Measurements from ENCODE around the gene IMP3. TPM values are rescaled to one million over a fixed set of nuclear protein-coding genes. Genes with fewer than 3 reads are reported as not detected.

IMP3 gene
- total and polyA plus RNA-seq, 2 donors (not counting 3 experiments of a cell fraction or from before 2014, with no cell fraction given) = 41.3 to 64.0 TPM

DNA sequence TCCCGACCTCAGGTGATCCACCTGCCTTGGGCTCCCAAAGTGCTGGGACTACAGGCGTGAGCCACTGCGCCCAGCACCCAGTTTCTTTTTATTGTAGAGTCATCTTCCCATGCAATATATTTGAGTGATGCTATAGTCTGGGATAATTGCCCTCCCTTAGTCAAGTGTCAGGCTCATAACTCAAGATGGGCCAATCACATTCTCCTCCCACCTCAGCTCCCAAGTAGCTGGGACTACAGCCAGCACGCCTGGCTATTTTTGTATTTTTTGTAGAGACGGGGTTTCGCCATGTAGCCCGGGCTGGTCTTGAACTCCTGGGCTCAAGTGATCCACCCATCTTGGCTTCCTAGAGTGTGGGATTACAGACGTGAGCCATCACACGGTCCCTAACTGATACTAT lies 45.7 kb downstream of the IMP3 start:
- dilution Hi-C loops (cut with MboI; ENCODE audit: extremely low pct_ligation_motif_present, low sequenced_read_pairs) = loop anchor here (25.0 kb wide), 1 partner anchor 132 kb away; the partner anchor contains the start of gene SIN3A
- ChIA-PET POLR2A (no interaction called here), CTCF (interaction anchor here (0.8 kb wide), 1 partner anchor 26 kb away, joined by 3 read pairs; no protein-coding TSS in a partner anchor)
- no peak overlapping the region for H2AFZ ChIP-seq (ENCODE audit: low read depth, low read length)
- TF ChIP-seq GATA2 (IDR thresholded peaks at IDR 0.05; ENCODE audit: insufficient read depth, insufficient read length, low read depth, low read length) = no peak
- no peak for TF ChIP-seq MYC (IDR thresholded peaks at IDR 0.05; ENCODE audit: low read depth, low read length)
- no peak for TF ChIP-seq MAX (IDR thresholded peaks at IDR 0.05; ENCODE audit: insufficient read depth, insufficient read length)
- no peak for TF ChIP-seq JUN (IDR thresholded peaks at IDR 0.05; ENCODE audit: borderline replicate concordance, insufficient read depth, insufficient read length, low read depth)
- no peak for TF ChIP-seq CTCF (IDR thresholded peaks at IDR 0.05; ENCODE audit: extremely low read depth in 1 of 2, insufficient read depth in 1 of 2, low read depth in 1 of 2, low read length in 2 of 2)
- no peak for TF ChIP-seq FOS (IDR thresholded peaks at IDR 0.05; ENCODE audit: borderline replicate concordance, insufficient read depth, low read length)
- no peak for TF ChIP-seq EZH2 (IDR thresholded peaks at IDR 0.05; ENCODE audit: borderline replicate concordance, low read depth, low read length, severe bottlenecking)
- no peak for TF ChIP-seq POLR2AphosphoS5 (IDR thresholded peaks at IDR 0.05; ENCODE audit: insufficient read depth, low read depth, low read length)
- no peak overlapping the region for H3K4me2 ChIP-seq (ENCODE audit: insufficient read depth, low read length)
- H3K27ac ChIP-seq (ENCODE audit: insufficient read depth, low read depth, low read length) = no peak overlapping the region
- H3K36me3 ChIP-seq (ENCODE audit: control insufficient read depth in 2 of 2, extremely low read depth in 1 of 2, insufficient read depth in 2 of 2, low read length in 2 of 2) = peaks cover 2% of the 10 kb centered on the region in 2 experiments
- no peak overlapping the region for H3K9ac ChIP-seq (replicated peaks; ENCODE audit: extremely low read depth, insufficient read depth, low read length)
- no peaks in the 10 kb centered on the region for H4K20me1 ChIP-seq (replicated peaks; ENCODE audit: control insufficient read depth, extremely low read depth, insufficient read depth, low read length)
- no peak for DNase-seq (ENCODE audit: low read depth, low spot score)
- H3K9me1 ChIP-seq (replicated peaks; ENCODE audit: control insufficient read depth, extremely low read depth, insufficient read depth, low read length) = no peaks in the 10 kb centered on the region
- H3K4me3 ChIP-seq (replicated peaks in 1 of 3; ENCODE audit: insufficient read depth in 1 of 3, low read depth in 1 of 3, low read length in 3 of 3) = no peak overlapping the region
- H3K4me1 ChIP-seq (ENCODE audit: control insufficient read depth, extremely low read depth, insufficient read depth, low read length) = peaks cover 9% of the 10 kb centered on the region
- no TSS peak for BruUV-seq (replicated peaks)
- no peak for FAIRE-seq
- H3K27me3 ChIP-seq (ENCODE audit: control insufficient read depth in 2 of 2, insufficient read depth in 2 of 2, low read length in 2 of 2) = no peaks in the 10 kb centered on the region
- no peaks in the 10 kb centered on the region for H3K9me3 ChIP-seq (replicated peaks; ENCODE audit: control insufficient read depth, insufficient read depth, low read length)
- intact Hi-C loops (cut with micrococcal nuclease) = no loop called here
- no peaks in the 10 kb centered on the region for H3K79me2 ChIP-seq (ENCODE audit: control insufficient read depth, insufficient read depth, low read length)

Measured in endothelial cell of umbilical vein (primary cell).